Measurements from ENCODE around the gene PLEKHM2.

PLEKHM2 gene

GRCh38 chr1:15758953-15759661 is 75.0 kb downstream of the PLEKHM2 start:
- no peak for DNase-seq (ENCODE audit: low read depth in 2 of 2)

DNA sequence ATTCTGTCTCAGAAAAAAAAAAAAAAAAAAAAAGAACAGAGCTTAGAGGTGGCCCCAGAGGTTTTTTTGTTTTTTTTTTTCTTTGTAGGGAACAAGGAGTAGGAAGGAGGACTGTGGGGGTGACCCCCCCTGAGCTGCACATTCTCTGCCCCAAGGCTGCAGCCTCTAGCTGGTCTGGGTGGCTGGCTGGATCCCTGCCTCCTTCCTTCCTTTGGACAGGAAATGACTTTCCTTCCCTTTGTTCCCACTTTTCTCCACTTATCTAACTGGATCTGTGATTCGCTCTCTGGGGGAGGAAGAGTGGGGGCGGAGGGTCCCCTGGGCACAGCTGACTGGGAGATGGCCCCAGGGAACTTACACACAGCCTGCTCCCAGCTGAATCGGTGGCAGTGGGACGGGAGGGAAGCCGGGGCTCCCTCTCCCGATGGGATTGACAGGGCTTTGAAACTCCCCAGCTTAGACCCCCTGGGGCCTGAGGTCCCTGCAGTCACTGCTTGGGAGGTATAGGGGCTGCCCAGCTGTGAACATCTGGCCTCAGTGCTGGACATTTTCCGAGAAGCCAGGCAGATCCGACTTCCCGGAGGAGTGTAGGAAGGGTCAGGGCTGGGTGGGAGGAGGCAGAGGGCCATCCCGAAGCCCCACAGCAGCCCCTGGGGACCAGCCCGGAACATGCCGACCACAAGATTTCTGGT is 76.5 kb downstream of the PLEKHM2 start:
- DNase-seq (ENCODE audit: low read depth in 2 of 2), result no peak

- no peak for DNase-seq (ENCODE audit: low read depth in 2 of 2)
These were observed 77.4 kb downstream of the PLEKHM2 start for GRCh38 chr1:15761366-15762128.

DNA sequence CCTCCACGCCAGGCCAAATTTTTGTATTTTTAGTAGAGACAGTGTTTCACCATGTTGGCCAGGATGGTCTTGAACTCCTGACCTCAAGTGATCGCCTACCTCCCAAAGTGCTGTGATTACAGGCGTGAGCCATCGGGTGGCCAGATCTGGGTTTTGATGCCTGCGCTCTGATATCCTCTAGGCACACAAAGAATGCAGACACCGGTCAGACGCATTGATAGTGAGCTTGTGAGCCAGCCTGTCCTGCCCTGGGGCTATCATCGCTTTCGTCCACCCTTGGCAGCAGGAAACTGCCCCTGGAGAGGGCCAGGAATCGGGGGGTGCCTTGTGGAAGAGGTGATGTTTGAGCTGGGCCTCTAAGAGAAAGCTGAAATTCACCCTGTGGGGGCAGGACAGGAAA is 78.4 kb downstream of the PLEKHM2 start:
- DNase-seq (ENCODE audit: low read depth in 2 of 2), result no peak

GRCh38 chr1:15764269-15764764 is 80.2 kb downstream of the PLEKHM2 start:
- DNase-seq (ENCODE audit: low read depth in 2 of 2), result no peak

DNA sequence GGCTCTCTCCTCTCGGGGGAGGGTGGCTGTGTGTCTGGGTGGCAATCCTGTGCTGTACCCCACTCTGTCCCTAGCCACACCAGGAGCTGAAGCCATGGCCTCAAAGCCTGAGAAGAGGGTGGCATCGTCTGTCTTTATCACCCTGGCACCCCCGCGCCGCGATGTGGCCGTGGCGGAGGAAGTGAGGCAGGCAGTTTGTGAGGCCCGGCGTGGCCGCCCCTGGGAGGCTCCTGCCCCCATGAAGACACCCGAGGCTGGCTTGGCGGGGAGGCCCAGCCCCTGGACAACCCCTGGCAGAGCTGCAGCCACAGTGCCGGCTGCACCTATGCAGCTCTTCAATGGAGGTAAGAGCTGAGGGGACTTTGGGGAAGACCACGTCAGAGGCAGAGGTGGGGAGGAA is 80.8 kb downstream of the PLEKHM2 start:
- DNase-seq (ENCODE audit: low read depth in 2 of 2), result no peak

DNA sequence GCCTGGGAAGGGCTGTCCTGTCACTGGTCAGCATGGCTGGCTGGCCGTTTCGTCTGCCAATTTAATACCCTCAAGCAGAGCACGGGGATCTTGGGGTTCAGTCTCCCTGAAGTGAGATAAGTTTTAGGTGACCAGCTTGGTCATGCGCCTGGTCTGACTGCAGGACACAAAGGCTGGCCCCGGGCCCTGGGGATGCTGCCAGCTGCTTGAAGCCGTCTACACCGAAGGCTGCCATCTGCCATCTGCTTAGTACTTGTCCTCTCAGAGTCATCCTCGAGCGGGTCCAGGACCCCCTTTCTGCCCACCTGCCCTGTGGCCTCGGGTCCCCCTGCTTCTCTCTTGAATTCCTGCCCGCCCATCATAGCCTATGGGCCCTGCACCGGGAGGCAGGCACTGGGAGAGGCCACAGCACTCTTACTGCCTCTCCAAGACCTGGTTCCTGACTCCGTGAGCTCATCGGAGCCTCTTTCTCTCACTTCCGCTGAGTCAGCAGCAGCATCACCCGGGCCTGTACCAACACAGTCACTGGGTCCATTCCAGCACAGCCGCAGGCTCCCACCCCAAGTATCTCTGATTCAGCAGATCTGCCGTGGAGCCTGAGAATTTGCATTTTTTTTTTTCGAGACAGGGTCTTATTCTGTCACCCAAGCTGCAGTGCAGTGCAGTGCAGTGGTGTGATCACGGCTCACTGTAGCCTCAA is 81.5 kb downstream of the PLEKHM2 start:
- DNase-seq (ENCODE audit: low read depth in 2 of 2), result no peak

- DNase-seq (ENCODE audit: low read depth in 2 of 2), result no peak
These were observed 83.8 kb downstream of the PLEKHM2 start for GRCh38 chr1:15767941-15768340.

GRCh38 chr1:15768388-15768787 is 84.3 kb downstream of the PLEKHM2 start:
- no peak for DNase-seq (ENCODE audit: low read depth in 2 of 2)

- no peak for DNase-seq (ENCODE audit: low read depth in 2 of 2)
These were observed 86.3 kb downstream of the PLEKHM2 start for GRCh38 chr1:15770313-15770962.

GRCh38 chr1:15771836-15772515 is 87.9 kb downstream of the PLEKHM2 start:
- DNase-seq (ENCODE audit: low read depth in 2 of 2), result no peak

DNA sequence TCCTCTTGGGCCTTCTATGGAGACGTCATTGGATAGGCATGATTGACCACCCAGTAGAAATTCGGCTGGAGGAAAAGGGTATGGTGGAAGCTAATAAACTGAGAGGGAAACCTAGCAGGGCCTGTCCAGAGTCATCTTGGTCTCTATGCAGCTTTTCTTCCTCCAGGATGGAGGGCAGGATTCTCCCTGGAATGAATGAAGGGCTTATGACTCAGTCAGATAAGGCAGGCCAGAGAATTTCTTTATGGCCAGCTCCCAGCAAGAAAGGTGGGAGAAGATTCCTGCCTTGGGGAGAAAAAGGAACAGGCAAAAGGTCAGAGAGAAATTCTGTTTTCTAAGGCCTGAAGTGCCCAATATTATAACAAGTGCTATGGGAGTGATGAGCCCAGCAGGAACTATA is 91.6 kb downstream of the PLEKHM2 start:
- DNase-seq (ENCODE audit: low read depth in 2 of 2), result no peak

DNA sequence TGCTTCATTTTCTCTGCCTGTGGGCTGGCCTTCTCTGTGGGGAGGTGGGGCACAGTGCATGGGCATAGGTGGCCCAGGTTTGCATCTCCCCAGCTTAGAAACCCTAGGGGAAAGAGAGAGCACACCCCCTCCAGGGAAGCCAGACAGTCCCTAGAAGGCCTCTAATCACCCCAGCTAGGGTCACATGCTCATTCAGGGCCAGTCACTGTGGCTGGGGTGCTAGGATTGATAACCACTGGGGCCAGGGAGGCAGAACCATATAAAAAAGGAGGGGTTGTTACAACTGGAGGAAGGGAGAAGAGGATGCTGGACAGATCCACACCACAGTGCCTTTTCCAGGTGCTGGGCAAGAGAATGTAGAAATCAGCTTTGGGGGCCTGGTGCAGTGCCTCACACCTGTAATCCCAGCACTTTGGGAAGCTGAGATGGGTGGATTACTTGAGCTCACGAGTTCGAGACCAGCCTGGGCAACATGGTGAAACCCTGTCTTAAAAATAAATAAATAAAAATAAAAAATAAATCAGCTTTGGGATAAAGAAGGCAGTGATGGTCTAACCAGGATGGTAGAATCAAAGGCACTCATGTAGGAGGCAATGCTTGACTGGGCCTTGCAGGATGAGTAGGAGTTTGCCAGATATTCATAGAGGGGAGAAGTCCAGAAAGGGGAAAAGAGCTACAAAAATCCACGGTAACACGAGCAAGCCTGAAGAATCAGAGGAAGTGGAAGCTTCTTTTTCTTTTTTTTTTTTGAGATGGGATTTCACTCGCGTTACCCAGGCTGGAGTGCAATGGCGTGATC is 94.0 kb downstream of the PLEKHM2 start:
- DNase-seq (ENCODE audit: low read depth in 2 of 2), result no peak
